C1 segment of cervical spinal cord (tissue), 14 donors: Measurements from ENCODE around the gene SBNO2.

Experiments
- DNase-seq, 14 donors: peaks; one replicate each; lab custom pipeline; 2025; lab: John Stamatoyannopoulos, UW

SBNO2 gene, protein sequence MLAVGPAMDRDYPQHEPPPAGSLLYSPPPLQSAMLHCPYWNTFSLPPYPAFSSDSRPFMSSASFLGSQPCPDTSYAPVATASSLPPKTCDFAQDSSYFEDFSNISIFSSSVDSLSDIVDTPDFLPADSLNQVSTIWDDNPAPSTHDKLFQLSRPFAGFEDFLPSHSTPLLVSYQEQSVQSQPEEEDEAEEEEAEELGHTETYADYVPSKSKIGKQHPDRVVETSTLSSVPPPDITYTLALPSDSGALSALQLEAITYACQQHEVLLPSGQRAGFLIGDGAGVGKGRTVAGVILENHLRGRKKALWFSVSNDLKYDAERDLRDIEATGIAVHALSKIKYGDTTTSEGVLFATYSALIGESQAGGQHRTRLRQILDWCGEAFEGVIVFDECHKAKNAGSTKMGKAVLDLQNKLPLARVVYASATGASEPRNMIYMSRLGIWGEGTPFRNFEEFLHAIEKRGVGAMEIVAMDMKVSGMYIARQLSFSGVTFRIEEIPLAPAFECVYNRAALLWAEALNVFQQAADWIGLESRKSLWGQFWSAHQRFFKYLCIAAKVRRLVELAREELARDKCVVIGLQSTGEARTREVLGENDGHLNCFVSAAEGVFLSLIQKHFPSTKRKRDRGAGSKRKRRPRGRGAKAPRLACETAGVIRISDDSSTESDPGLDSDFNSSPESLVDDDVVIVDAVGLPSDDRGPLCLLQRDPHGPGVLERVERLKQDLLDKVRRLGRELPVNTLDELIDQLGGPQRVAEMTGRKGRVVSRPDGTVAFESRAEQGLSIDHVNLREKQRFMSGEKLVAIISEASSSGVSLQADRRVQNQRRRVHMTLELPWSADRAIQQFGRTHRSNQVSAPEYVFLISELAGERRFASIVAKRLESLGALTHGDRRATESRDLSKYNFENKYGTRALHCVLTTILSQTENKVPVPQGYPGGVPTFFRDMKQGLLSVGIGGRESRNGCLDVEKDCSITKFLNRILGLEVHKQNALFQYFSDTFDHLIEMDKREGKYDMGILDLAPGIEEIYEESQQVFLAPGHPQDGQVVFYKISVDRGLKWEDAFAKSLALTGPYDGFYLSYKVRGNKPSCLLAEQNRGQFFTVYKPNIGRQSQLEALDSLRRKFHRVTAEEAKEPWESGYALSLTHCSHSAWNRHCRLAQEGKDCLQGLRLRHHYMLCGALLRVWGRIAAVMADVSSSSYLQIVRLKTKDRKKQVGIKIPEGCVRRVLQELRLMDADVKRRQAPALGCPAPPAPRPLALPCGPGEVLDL (N-terminal part only)

DNA sequence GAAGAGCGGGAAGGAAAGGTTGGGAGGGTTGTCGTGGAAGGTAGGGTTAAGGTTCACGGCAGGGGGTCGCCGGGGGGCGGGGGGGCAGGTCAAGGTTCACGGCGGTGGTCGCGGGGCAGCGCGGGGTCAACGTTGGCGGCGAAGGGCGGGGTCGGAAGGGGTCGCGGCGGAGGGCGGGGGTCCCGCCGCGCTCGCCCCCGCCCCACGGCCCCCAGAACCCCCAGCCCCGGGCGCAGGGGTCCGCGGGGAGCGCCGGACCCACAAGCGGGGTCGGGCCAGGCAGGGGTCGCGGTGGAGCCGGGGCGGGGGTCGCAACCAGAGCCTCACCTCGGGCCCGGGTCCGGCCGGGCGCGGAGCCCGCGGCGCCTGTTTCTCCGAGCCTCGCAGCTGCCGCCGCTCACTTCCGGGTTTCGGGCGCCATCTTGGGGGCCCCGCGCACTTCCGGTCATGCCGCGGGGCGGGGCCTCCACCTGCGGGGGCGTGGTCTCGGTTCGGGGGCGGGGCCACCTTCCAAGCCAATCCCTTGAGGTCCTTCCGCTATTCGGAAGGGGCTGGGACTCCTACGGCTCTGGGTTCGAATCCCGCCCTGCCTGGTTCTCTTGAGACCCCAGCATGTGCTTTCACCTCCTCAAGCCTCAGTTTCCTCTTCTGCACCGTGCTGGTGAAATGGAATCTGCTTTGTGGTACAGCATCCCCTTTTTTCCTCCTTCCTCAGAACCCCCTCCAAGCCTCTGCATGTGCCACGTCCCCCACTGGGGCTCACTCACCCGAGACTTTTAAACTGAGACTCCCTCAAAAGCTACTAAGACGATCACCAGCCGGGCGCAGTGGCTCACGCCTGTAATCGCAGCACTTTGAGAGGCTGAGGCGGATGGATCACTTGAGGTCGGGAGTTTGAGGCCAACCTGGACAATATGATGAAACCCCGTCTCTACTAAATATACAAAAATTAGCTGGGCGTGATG, at the start of gene SBNO2:
Gene SBNO2 (minus strand): TSS at position 424 of the 965 bp plus-strand sequence. CDS start 19,992 bp downstream, outside the sequence.
- DNase-seq = peak in 13 of 14 donors; percentile 16 to 85 (median 68)

GRCh38 chr19:1223018-1223855, 49.2 kb upstream of the SBNO2 start:
- DNase-seq = peak in 1 of 14 donors; percentile 30

- DNase-seq = no peak
Observed at GRCh38 chr19:1222394-1222793, 48.3 kb upstream of the SBNO2 start.

DNA sequence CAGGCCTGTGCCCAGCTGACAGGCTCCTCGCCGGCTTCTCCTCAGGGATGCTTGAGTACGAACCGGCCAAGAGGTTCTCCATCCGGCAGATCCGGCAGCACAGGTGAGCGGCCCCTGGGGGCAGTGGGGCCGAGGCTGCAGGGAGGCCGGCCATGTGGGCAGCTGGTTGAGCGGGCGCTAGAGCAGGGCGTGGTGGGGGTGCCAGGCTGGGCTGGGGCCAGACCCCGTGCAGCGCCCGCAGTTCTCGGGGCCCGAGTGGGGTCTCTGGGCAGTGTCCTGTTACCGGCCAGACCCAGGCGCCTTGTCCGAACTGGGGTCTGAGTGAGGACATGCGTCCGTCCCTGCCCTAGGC, 47.8 kb upstream of the SBNO2 start:
- no peak for DNase-seq

DNA sequence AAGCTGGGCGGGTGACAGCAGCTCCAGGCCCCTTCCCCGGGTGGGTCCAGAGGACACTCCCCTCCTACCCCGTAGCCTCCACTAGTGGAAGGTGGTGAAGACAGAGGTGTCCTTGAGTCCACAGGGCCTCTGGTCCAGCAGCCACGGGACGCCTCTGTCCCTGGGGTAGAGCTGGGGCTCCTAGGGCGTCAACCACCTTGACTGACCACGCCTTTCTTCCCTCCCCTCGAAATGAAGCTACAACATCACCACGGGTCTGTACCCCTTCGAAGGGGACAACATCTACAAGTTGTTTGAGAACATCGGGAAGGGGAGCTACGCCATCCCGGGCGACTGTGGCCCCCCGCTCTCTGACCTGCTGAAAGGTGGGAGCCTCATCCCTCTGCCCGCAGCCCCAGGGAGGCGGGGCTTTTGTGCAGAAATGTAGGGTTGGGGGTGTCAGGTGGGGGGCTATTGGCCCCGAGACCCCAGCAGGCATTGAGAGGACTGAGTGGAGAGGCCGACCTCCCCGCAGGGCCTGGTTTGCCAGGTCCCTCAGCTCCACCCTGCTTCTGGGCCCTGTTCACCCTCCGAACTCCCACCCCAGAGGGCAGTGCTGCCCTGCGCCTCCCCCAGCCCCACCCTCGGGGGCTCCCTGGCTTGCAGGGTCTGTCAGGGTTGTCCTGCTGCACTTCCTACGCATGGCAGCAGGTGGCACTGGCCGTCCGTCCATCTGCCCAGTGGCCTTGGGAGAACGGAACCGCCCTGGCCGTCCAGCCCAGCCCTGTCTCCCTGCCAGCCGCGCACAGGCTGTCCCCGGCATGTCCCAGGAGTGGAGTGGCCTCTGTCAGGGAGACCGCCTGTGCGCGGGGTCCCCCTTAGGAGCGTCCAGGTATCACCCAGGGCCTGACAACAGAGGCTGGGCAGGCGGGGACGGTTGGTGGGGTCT, 47.2 kb upstream of the SBNO2 start:
- peak in 10 of 14 donors; percentile 12 to 77 (median 44) for DNase-seq

DNA sequence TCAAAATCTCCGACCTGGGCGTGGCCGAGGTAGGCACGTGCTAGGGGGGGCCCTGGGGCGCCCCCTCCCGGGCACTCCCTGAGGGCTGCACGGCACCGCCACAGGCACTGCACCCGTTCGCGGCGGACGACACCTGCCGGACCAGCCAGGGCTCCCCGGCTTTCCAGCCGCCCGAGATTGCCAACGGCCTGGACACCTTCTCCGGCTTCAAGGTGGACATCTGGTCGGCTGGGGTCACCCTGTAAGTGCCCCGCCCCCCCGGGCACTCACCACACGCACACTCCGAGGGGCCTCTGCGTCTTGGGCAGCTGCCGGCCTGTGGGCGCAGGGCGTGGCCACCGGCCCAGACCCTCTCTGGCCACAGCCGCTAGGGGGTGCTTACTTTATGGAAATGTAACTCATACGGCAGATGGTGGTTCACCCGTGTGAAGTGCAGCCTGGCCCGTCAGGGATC, 46.4 kb upstream of the SBNO2 start:
- DNase-seq = no peak

DNA sequence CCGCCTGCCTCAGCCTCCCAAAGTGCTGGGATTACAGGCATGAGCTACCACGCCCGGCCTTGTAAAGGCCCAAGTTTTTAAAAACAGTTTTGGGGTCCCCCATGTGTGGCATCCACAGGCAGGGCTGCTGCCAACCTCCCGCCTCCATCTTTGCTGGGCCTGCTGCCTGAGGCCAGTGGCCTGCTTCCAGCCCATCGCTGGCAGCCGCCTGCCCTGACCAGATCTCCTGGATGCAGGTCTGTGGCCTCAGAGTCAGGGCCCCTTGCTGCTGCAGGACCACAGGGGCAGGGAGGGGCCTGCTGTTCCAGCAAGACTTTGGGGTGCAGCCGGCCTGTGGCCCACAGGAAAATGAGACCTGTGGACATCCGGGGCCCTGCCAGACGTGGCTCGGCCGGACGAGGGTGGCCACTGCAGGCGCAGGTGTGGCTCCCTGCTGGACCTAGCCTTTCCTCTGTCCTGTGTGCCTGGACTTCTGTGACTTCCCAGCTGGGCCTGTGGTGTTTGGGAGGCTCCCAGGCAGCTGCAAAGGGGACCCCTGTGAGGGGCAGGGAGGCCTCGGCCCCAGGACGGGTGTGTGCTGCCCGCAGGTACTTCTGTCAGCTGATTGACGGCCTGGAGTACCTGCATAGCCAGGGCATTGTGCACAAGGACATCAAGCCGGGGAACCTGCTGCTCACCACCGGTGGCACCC, 45.9 kb upstream of the SBNO2 start:
- peak in 1 of 14 donors; percentile 34 for DNase-seq

DNA sequence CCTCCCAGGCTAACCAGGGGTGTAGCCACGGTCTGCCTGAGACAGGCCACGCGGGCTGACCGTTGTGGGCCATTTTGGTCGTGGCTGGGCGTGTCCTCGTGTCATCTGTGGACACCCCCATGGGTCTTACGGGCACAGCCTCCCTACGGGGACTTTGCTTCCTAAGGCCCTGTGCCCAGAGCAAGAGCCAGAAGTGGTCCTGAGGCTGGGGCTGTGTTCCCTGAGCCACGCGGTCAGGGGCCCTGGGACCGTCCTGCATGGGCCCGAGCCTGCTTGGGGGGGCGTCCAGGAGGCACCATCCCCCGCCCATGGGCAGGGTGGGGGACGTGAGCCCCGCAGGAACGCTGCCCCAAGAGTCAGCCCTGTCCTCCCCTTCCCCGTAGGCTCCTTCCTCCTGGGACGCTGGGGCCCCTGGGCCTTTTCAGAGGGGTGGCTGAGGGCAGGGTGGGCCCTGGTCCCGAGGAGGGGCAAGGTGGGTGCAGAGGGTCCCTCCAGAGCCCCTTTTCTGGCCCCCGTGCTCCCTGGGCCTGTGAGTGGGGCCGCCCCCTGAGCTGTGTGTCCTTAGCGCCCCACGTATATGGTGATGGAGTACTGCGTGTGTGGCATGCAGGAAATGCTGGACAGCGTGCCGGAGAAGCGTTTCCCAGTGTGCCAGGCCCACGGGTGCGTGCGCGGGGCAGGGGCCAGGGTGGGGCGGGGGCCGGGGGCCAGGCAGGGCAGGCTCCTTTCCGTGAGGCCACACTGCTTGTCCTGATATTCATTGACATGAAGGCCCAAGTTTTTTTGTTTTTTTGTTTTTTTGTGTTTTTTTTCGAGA, 44.9 kb upstream of the SBNO2 start:
- no peak for DNase-seq

DNA sequence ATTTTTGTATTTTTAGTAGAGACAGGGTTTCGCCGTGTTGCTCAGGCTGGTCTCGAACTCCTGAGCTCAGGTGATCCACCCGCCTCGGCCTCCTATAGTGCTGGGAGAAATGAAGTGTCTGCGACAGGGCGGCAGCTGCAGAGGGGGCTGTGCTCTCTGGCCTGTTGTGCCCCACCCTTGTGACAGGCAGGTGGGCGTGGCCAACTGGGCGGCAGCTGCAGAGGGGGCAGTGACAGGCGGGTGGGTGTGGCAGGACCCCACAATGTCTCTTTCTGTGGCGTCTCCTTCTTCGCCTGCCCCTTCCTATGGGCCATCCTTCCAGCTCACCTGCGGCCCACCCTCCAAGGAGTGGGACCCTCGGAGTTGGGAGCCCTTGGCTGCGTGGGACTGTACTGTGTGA, 43.3 kb upstream of the SBNO2 start:
- DNase-seq = no peak

GRCh38 chr19:1216756-1217155, 42.7 kb upstream of the SBNO2 start:
- DNase-seq = no peak

DNA sequence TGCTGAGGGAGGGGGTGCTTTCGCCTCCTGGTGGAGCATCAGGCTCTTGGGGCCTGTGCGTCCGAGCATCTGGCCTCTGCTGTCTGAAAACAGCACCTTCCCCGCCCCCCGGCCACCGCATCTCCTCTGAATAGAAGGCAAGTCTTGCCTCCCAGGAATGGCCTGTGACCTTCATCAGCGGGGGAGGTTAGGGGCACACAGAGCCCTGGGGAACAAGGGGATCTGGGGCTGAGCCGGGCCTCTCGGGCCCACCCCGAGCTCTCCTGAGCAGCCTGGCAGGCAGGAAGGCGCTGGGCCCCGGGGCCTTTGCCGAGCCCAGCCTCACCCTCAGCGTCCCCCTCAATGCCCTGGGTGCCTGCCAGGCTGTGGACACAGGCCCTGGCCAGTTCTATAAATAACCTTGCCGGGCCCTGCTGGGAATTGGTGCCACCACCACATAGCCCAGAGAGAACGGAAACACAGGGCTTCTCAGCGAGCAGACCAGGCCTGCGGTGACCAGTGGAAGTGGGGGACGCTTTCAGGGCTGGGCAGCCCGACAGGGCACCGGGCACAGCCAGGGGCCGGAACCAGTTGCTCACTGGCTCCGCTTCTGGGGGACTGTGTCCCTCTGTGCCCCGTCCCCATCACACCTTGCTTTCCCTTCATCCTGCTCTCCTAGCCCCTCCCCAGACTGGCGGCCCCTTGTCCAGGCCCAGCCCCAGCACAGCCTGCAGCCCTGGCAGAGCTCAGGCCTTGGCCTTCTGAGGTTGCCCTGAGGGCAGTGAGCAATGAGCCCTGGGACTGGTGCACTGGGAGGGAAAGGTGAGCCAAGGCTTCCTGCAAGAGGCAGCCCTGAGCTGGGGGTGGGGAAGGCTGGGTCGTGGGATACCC, 41.0 kb upstream of the SBNO2 start:
- peak in 10 of 14 donors; percentile 20 to 84 (median 57) for DNase-seq

- no peak for DNase-seq
Observed at GRCh38 chr19:1214299-1214861, 40.3 kb upstream of the SBNO2 start.

GRCh38 chr19:1213391-1214286, 39.6 kb upstream of the SBNO2 start:
- peak in 11 of 14 donors; percentile 22 to 77 (median 56) for DNase-seq

DNA sequence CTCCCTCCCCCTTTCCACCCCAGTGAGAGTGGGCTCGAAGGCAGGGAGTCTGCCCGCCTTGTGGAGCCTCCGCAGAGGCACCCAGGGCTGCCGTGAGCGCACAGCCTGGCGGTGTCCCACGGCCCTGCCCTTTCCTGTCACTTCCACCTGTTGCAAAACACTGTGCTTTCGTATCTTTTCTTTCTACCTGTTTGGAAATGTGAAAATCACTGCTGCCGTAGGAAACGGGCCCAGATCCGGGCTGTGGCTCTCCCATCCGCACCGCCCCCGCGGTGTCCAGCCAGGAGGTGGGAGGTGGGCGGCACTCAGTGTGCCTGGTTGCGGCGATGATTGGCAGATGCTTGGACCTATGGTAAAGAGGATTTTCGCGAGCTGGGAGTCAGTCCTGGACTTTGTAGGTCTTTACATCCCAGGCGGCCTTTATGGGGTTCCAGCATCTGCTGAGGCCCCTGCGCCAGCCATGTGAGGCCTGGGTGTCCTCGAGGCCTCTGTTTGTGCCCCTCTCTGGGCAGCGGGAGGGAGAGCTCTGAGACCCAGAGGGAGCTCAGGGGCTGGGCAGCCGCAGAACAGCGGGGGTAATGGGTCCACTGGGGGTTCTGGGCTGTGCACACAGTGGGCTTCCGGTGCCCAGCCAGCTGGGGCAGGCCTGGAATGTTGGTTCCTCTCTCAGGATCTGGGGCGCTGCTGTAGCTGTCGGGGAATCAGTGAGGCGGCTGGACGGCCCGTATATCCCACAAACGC, 37.6 kb upstream of the SBNO2 start:
- peak in 1 of 14 donors; percentile 61 for DNase-seq
